Sigmoid colon (tissue), 7 donors: ENCODE data around the gene IFT43. TPM values are rescaled to one million over a fixed set of nuclear protein-coding genes. Genes with fewer than 3 reads are reported as not detected.

ENCODE experiments used
- DNase-seq: peaks from one replicate; pipeline ENCODE4 v3.0.0-alpha.2; 2019
- H3K27ac ChIP-seq, 4 donors: fragments of 200-600 bp; sonication (generic); one replicate each; pipeline ENCODE4 v1.5.1; 2016 to 2019; ENCODE audit warnings: mild to moderate bottlenecking in 1 of 4
- H3K27me3 ChIP-seq, 3 donors: fragments of 200-600 bp; sonication (generic); one replicate each; pipeline ENCODE4 v1.5.1; 2019; ENCODE audit warnings: mild to moderate bottlenecking in 1 of 3
- H3K36me3 ChIP-seq, 4 donors: fragments of 200-600 bp; sonication (generic); one replicate each; pipeline ENCODE4 v1.5.1; 2016 to 2019
- H3K4me1 ChIP-seq, 4 donors: fragments of 200-600 bp; sonication (generic); one replicate each; pipeline ENCODE4 v1.5.1; 2017 to 2019
- H3K4me3 ChIP-seq, 4 donors: fragments of 200-600 bp; sonication (generic); one replicate each; pipeline ENCODE4 v1.5.1; 2017 to 2019; ENCODE audit warnings: mild to moderate bottlenecking in 2 of 4, moderate library complexity in 1 of 4
- H3K9me3 ChIP-seq, 4 donors: fragments of 200-600 bp in 3 of 4; sonication (generic) in 3 of 4; one replicate each; pipeline versions ENCODE4 v1.5.1 to v1.6.1; 2013 to 2019
- EP300 ChIP-seq, 4 donors: sonication (generic); formaldehyde crosslinking; IDR thresholded peaks; one replicate each; pipeline ENCODE4 v1.6.1; 2017; ENCODE audit warnings: antibody characterized with exemption in 4 of 4
- POLR2A ChIP-seq, 2 donors: fragments of 450-650 bp; IDR thresholded peaks; one replicate each; pipeline ENCODE4 v1.6.1; 2016; ENCODE audit warnings: antibody characterized with exemption in 2 of 2, mild to moderate bottlenecking in 2 of 2, moderate library complexity in 2 of 2
- POLR2AphosphoS5 ChIP-seq, 4 donors: sonication (generic); formaldehyde crosslinking; IDR thresholded peaks; one replicate each; pipeline ENCODE4 v1.6.1; 2017; ENCODE audit warnings: antibody characterized with exemption in 4 of 4
- WGBS, 2 donors: extraction: QIAGEN DNeasy Blood & Tissue Kit; methylation state at CpG; one replicate each; pipeline ENCODE4 v1.1.7; 2013; 5-methylcytosine and 5-hydroxymethylcytosine counted together
- intact Hi-C: fragments of 100-400 bp; cut with DNase I; formaldehyde crosslinking; loops from one replicate; pipeline ENCODE4 v1.15.1; 2023
- polyA plus RNA-seq, 3 donors: library from polyadenylated mRNA; stranded (reverse); fragments of 200-250 nt; gene quantifications; one replicate each; pipeline ENCODE4 v1.2.3, GENCODE V29; 2013
- total RNA-seq, 4 donors: library from RNA; depleted of rRNA; stranded (reverse); fragments of >200 nt; gene quantifications; one replicate each; pipeline ENCODE4 v1.1.0, GENCODE V29; 2016
- TF ChIP-seq, protein P1 (sequence below), 4 experiments: fragments of 450-650 bp in 3 of 4; fragments of 200-600 bp in 1 of 4; IDR thresholded peaks; one replicate each; pipeline ENCODE4 v1.5.1; 2016 to 2019; ENCODE audit warnings: antibody characterized with exemption in 4 of 4, mild to moderate bottlenecking in 3 of 4, moderate library complexity in 2 of 4
- donor health status: healthy with polysubstance abuse.
- donor health status: Bipolar disorder and iron deficiency.
- donor health status: healthy.

Gene IFT43
- total and polyA plus RNA-seq, 7 donors, result 31.4 to 63.7 (median 42.8) TPM

- intact Hi-C loops, result loop anchor here (2.0 kb wide), 1 partner anchor 337 kb away; no protein-coding TSS in a partner anchor
- H3K9me3 ChIP-seq, result no peaks in the 10 kb centered on the region
- TF ChIP-seq, protein P1, sequence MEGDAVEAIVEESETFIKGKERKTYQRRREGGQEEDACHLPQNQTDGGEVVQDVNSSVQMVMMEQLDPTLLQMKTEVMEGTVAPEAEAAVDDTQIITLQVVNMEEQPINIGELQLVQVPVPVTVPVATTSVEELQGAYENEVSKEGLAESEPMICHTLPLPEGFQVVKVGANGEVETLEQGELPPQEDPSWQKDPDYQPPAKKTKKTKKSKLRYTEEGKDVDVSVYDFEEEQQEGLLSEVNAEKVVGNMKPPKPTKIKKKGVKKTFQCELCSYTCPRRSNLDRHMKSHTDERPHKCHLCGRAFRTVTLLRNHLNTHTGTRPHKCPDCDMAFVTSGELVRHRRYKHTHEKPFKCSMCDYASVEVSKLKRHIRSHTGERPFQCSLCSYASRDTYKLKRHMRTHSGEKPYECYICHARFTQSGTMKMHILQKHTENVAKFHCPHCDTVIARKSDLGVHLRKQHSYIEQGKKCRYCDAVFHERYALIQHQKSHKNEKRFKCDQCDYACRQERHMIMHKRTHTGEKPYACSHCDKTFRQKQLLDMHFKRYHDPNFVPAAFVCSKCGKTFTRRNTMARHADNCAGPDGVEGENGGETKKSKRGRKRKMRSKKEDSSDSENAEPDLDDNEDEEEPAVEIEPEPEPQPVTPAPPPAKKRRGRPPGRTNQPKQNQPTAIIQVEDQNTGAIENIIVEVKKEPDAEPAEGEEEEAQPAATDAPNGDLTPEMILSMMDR (IDR thresholded peaks at IDR 0.05), result no peak
- no peak for TF ChIP-seq EP300 (IDR thresholded peaks at IDR 0.05)
- H3K36me3 ChIP-seq, result no peaks in the 10 kb centered on the region
- no peak overlapping the region for H3K27ac ChIP-seq
- no peaks in the 10 kb centered on the region for H3K27me3 ChIP-seq
- DNase-seq, result no peak
- WGBS, 2 donors, result 83 to 89% methylated on average over 4 of the region's 4 CpGs
- no peak overlapping the region for H3K4me3 ChIP-seq
- H3K4me1 ChIP-seq, result no peaks in the 10 kb centered on the region
These were observed 64.7 kb downstream of the IFT43 start for GRCh38 chr14:76050250-76050649.

- no peak overlapping the region for H3K27ac ChIP-seq
- no peak for DNase-seq
- TF ChIP-seq, protein P1 (IDR thresholded peaks at IDR 0.05), result peak; percentile 74 to 85 (median 76)
- TF ChIP-seq POLR2AphosphoS5 (IDR thresholded peaks at IDR 0.05), result peak in 1 of 4 donors; percentile 9
- TF ChIP-seq EP300 (IDR thresholded peaks at IDR 0.05), result no peak
- TF ChIP-seq POLR2A (IDR thresholded peaks at IDR 0.05), result no peak
- no peak overlapping the region for H3K4me3 ChIP-seq
- WGBS, 2 donors, result 54 to 60% methylated on average over 3 of the region's 3 CpGs
- no peaks in the 10 kb centered on the region for H3K4me1 ChIP-seq
- intact Hi-C loops, result loop anchor here (1.0 to 2.0 kb wide), 3 partner anchors 301 to 596 kb away; no protein-coding TSS in a partner anchor
- no peaks in the 10 kb centered on the region for H3K9me3 ChIP-seq
- no peaks in the 10 kb centered on the region for H3K27me3 ChIP-seq
- H3K36me3 ChIP-seq, result no peaks in the 10 kb centered on the region
These were observed 65.3 kb downstream of the IFT43 start for GRCh38 chr14:76050797-76051392.

- DNase-seq, result no peak
- Histone ChIP-seq H3K36me3 (no peaks in the 10 kb centered on the region), H3K4me1 (no peaks in the 10 kb centered on the region), H3K27ac (no peak overlapping the region), H3K27me3 (no peaks in the 10 kb centered on the region), H3K9me3 (no peaks in the 10 kb centered on the region), H3K4me3 (no peak overlapping the region)
- TF ChIP-seq, protein P1 (IDR thresholded peaks at IDR 0.05), result no peak
- TF ChIP-seq EP300 (IDR thresholded peaks at IDR 0.05) (no peak), POLR2A (IDR thresholded peaks at IDR 0.05) (no peak)
- intact Hi-C loops, result loop anchor here (1.0 to 2.0 kb wide), 3 partner anchors 300 to 595 kb away; no protein-coding TSS in a partner anchor
- 91% methylated on average over 12 of the region's 12 CpGs for WGBS, 2 donors
These were observed 66.3 kb downstream of the IFT43 start for GRCh38 chr14:76051717-76052465.

DNA sequence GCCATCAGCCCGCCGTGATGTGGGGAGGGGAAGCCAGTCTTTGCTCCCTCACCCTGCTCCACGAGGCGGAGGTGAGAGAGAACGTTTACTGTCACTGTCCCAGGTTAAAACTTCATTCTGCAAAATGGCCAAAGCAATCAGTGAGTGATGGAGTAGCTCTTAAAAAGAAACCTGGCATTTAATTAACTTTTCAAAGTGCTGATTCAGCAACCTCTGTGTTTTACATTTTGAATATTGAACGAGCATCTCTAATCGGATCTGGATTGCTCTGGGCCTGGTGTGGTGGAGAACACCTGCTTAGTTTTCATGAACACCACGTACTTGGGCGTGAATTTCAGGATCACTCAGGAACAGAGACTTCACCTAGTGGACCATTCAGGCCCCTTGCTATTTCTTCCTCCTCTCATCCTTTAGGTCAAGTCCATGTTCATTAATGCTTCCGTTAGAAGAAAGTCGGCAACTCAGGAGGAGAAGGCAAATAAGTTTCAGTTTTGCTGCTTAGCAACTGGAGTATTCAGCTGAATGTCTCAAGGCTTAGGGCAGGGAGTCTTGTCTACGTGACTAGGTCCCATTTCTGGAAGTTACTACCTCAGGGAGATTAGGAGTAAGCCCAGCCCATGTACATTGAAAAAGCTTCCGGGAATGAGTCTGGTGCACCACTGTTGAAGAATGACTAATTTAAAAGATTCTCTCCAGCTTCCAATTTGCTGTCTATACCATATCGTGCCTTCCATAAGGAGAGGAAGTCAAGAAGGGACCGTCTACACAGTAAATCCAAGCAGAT is 68.2 kb downstream of the IFT43 start:
- no peaks in the 10 kb centered on the region for H3K9me3 ChIP-seq
- H3K4me3 ChIP-seq, result no peak overlapping the region
- H3K36me3 ChIP-seq, result peaks cover 0 to 6% (median 2%) of the 10 kb centered on the region in 4 donors
- no peaks in the 10 kb centered on the region for H3K27me3 ChIP-seq
- no peak overlapping the region for H3K27ac ChIP-seq
- no peak for TF ChIP-seq EP300 (IDR thresholded peaks at IDR 0.05)
- TF ChIP-seq POLR2A (IDR thresholded peaks at IDR 0.05), result no peak
- TF ChIP-seq POLR2AphosphoS5 (IDR thresholded peaks at IDR 0.05), result no peak
- intact Hi-C loops, result no loop called here
- 86 to 87% methylated on average over 15 of the region's 15 CpGs for WGBS, 2 donors
- DNase-seq, result no peak
- H3K4me1 ChIP-seq, result no peaks in the 10 kb centered on the region

- no peak overlapping the region for H3K4me3 ChIP-seq
- TF ChIP-seq, protein P1 (IDR thresholded peaks at IDR 0.05), result no peak
- TF ChIP-seq POLR2AphosphoS5 (IDR thresholded peaks at IDR 0.05) (no peak), EP300 (IDR thresholded peaks at IDR 0.05) (no peak), POLR2A (IDR thresholded peaks at IDR 0.05) (no peak)
- no peak overlapping the region for H3K27ac ChIP-seq
- H3K4me1 ChIP-seq, result no peaks in the 10 kb centered on the region
- 41 to 57% methylated on average over 3 of the region's 3 CpGs for WGBS, 2 donors
- H3K9me3 ChIP-seq, result no peaks in the 10 kb centered on the region
- DNase-seq, result no peak
- peaks cover 0 to 21% (median 14%) of the 10 kb centered on the region in 4 donors for H3K36me3 ChIP-seq
- intact Hi-C loops, result no loop called here
- no peaks in the 10 kb centered on the region for H3K27me3 ChIP-seq
These were observed 69.8 kb downstream of the IFT43 start for GRCh38 chr14:76055330-76055729.
